ENCODE results near the gene CCDC85C.

CCDC85C gene

GRCh38 chr14:99615497-99616157 lies 11.6 kb upstream of the CCDC85C start:
- no peaks in the 10 kb centered on the region for H3K9me3 ChIP-seq (ENCODE audit: control insufficient read depth, low read length)
- H3K27me3 ChIP-seq (replicated peaks; ENCODE audit: control insufficient read depth, insufficient read depth, low read length) = peaks cover 20% of the 10 kb centered on the region
- no peak for DNase-seq (ENCODE audit: low read depth)
- H3K4me1 ChIP-seq (ENCODE audit: control insufficient read depth, insufficient read depth, low read length) = peaks cover 9% of the 10 kb centered on the region
- H3K9ac ChIP-seq (ENCODE audit: low read length) = no peak overlapping the region
- H3K4me3 ChIP-seq (ENCODE audit: low read length) = no peak overlapping the region
- H3K36me3 ChIP-seq (ENCODE audit: control insufficient read depth, insufficient read depth, low read length, severe bottlenecking) = no peaks in the 10 kb centered on the region

- H3K4me1 ChIP-seq (ENCODE audit: control insufficient read depth, insufficient read depth, low read length) = peaks cover 9% of the 10 kb centered on the region
- peaks cover 13% of the 10 kb centered on the region for H3K27me3 ChIP-seq (replicated peaks; ENCODE audit: control insufficient read depth, insufficient read depth, low read length)
- peak; percentile 69 for DNase-seq (ENCODE audit: low read depth)
- H3K4me3 ChIP-seq (ENCODE audit: low read length) = no peak overlapping the region
- no peak overlapping the region for H3K9ac ChIP-seq (ENCODE audit: low read length)
- H3K36me3 ChIP-seq (ENCODE audit: control insufficient read depth, insufficient read depth, low read length, severe bottlenecking) = no peaks in the 10 kb centered on the region
- H3K9me3 ChIP-seq (ENCODE audit: control insufficient read depth, low read length) = no peaks in the 10 kb centered on the region
These were observed 8.8 kb upstream of the CCDC85C start for GRCh38 chr14:99612738-99613330.

DNA sequence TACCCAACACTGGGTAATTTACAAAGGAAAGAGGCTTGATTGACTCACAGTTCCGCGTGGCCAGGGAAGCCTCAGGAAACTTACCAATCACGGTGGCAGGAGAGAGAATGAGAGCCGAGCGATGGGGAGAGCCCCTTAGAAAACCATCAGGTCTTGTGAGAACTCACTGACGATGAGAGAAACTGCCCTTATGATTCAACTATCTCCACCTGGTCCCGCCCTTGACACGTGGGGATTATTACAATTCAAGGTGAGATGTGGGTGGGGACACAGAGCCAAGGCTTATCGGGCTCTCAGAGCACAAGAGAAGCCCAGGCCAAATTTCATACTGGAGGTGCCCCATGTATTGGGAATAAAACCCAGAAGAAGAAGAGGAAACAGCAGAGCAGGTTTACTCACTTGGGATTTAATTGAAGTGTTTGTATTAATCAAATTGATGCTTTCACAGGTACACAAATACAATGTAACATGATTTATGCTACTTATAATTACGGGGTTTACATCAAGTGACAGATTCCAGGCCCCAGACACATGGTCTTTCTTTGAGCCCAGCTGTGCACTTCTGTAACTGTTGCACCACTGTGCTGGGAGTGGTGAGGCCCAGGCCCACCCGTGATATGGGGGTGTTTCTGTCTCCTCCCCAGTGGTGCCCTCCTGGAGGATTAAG lies 8.2 kb upstream of the CCDC85C start:
- H3K9ac ChIP-seq (ENCODE audit: low read length) = no peak overlapping the region
- peaks cover 8% of the 10 kb centered on the region for H3K27me3 ChIP-seq (replicated peaks; ENCODE audit: control insufficient read depth, insufficient read depth, low read length)
- H3K36me3 ChIP-seq (ENCODE audit: control insufficient read depth, insufficient read depth, low read length, severe bottlenecking) = no peaks in the 10 kb centered on the region
- no peak for DNase-seq (ENCODE audit: low read depth)
- H3K4me1 ChIP-seq (ENCODE audit: control insufficient read depth, insufficient read depth, low read length) = peaks cover 9% of the 10 kb centered on the region
- no peak overlapping the region for H3K4me3 ChIP-seq (ENCODE audit: low read length)
- no peaks in the 10 kb centered on the region for H3K9me3 ChIP-seq (ENCODE audit: control insufficient read depth, low read length)

DNA sequence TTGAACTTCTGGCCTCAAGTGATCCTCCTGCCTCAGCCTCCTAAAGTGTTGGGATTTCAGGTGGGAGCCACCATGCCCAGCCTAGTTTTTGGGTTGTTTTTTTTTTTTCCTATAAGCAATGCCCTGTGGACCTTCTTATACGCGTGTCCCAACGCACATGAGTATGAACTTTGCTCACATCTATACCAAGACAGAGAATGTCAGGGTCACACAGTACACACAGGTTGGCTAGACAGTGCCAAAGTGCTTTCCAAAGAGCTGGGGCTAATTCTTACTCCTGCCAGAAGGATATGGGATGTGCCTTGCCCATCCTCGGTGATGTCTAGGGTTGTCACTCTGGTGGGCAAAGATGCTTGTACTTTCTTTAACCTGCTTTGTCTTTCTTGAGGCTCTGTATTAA lies 7.6 kb upstream of the CCDC85C start:
- Histone ChIP-seq H3K27me3 (replicated peaks; ENCODE audit: control insufficient read depth, insufficient read depth, low read length) (peaks cover 4% of the 10 kb centered on the region), H3K9ac (ENCODE audit: low read length) (no peak overlapping the region), H3K4me1 (ENCODE audit: control insufficient read depth, insufficient read depth, low read length) (peaks cover 9% of the 10 kb centered on the region), H3K36me3 (ENCODE audit: control insufficient read depth, insufficient read depth, low read length, severe bottlenecking) (no peaks in the 10 kb centered on the region), H3K4me3 (ENCODE audit: low read length) (no peak overlapping the region), H3K9me3 (ENCODE audit: control insufficient read depth, low read length) (no peaks in the 10 kb centered on the region)
- no peak for DNase-seq (ENCODE audit: low read depth)

DNA sequence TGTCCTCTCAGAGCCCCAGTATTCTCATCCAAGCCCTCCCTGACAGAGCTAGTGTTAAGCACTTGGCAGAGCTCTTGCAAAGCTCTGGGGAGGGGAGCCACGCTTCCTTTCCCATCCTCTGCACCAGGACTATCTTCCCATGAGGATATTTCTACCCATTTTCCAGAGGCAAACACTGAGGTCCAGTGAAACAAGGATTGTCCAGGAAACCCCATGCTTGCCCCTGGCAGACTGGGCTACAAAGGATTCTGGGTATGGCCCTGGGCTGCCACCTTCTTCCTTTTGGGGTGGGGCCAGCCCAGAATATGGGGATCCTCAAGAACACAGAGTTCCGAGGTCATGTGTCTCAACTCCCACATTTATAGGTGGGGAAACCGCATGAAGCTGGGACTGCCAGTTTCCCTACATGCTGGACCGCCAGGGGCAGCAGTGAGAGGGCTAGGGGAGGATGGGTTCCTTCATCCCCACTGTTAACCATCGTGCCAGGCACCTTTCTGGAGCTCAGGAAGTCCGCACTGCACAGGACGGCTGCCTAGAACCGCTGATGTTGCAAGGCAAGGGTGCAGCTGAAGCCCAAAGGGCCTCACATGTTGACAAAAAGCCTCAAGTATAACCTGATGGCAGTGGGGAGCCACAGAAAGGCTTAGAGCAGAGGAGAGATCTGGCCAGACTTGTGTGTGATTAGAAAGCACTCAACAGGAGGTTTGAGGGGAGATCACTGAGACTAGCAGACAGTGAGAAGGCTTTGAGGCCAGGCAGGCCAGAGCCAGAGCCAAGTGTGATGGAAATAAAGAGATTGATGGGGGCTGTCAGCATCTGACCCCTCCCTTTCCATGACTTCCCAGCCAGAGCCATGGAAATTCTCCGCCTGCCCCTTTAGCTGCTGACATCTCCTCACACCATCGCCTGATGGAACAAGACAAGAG lies 5.5 kb upstream of the CCDC85C start:
- DNase-seq (ENCODE audit: low read depth) = no peak
- Histone ChIP-seq H3K4me3 (ENCODE audit: low read length) (no peak overlapping the region), H3K9ac (ENCODE audit: low read length) (no peak overlapping the region), H3K9me3 (ENCODE audit: control insufficient read depth, low read length) (no peaks in the 10 kb centered on the region), H3K4me1 (ENCODE audit: control insufficient read depth, insufficient read depth, low read length) (peaks cover 6% of the 10 kb centered on the region), H3K27me3 (replicated peaks; ENCODE audit: control insufficient read depth, insufficient read depth, low read length) (peaks cover 10% of the 10 kb centered on the region), H3K36me3 (ENCODE audit: control insufficient read depth, insufficient read depth, low read length, severe bottlenecking) (no peaks in the 10 kb centered on the region)

- Histone ChIP-seq H3K4me3 (ENCODE audit: low read length) (no peak overlapping the region), H3K27me3 (replicated peaks; ENCODE audit: control insufficient read depth, insufficient read depth, low read length) (peaks cover 10% of the 10 kb centered on the region), H3K9ac (ENCODE audit: low read length) (no peak overlapping the region), H3K36me3 (ENCODE audit: control insufficient read depth, insufficient read depth, low read length, severe bottlenecking) (no peaks in the 10 kb centered on the region), H3K4me1 (ENCODE audit: control insufficient read depth, insufficient read depth, low read length) (peaks cover 6% of the 10 kb centered on the region), H3K9me3 (ENCODE audit: control insufficient read depth, low read length) (no peaks in the 10 kb centered on the region)
- no peak for DNase-seq (ENCODE audit: low read depth)
These were observed 4.6 kb upstream of the CCDC85C start for GRCh38 chr14:99608591-99608990.

DNA sequence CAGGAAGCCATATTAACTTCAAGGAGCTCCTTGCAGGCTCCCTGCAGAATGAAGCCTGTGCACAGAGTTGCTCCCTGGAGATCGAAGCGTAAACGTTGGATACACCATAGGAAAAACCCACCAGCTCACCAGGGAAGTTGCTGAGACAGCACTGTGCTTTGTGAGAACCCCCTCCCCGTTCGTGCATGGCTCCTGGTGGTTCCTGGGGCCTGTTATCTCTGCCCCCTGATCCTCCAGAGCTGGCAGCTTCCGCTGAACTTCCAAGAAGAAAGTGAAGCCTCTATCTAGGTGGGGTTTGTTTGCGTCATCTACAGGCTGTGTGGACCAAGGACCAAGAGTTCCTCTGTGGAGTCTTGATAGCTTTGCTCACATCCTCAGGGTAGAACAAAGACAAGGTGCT lies 2.4 kb upstream of the CCDC85C start:
- Histone ChIP-seq H3K4me1 (ENCODE audit: control insufficient read depth, insufficient read depth, low read length) (peaks cover 8% of the 10 kb centered on the region), H3K9ac (ENCODE audit: low read length) (no peak overlapping the region), H3K4me3 (ENCODE audit: low read length) (no peak overlapping the region), H3K27me3 (replicated peaks; ENCODE audit: control insufficient read depth, insufficient read depth, low read length) (peaks cover 10% of the 10 kb centered on the region), H3K36me3 (ENCODE audit: control insufficient read depth, insufficient read depth, low read length, severe bottlenecking) (no peaks in the 10 kb centered on the region), H3K9me3 (ENCODE audit: control insufficient read depth, low read length) (no peaks in the 10 kb centered on the region)
- no peak for DNase-seq (ENCODE audit: low read depth)

DNA sequence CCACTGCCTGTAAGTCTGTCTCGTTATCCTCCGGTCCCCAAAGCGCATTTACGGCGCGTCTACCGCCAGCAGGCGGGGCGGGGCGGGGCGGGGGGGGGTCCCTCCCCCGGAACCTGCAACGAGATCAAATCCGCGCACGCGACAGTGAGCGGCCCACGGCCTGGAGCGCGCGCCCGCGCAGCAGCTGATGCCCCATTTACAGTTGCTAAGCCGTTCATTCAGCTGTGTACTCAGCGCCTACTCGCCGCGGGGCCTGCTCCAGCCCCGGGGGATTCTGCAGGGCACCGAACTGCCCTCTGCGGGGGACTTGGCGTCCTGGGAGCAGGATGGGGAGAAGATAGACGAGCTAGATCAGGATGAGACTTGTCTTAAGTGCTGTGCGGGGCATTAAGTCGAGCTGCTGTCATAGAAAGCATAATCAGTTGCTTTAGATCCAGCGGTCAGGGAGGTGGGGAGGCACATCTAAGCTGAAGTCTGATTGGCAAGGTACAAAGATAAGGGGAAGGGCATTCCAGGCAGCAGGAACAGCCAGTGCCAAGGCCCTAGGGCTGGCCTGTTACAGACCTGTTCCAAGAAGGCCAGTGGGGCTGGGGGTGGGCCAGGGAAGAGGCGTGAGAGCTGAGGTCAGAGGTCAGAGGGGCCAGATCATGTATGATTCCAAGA lies 1.4 kb upstream of the CCDC85C start:
- Histone ChIP-seq H3K9me3 (ENCODE audit: control insufficient read depth, low read length) (no peaks in the 10 kb centered on the region), H3K36me3 (ENCODE audit: control insufficient read depth, insufficient read depth, low read length, severe bottlenecking) (no peaks in the 10 kb centered on the region), H3K27me3 (replicated peaks; ENCODE audit: control insufficient read depth, insufficient read depth, low read length) (peaks cover 15% of the 10 kb centered on the region), H3K4me1 (ENCODE audit: control insufficient read depth, insufficient read depth, low read length) (peaks cover 8% of the 10 kb centered on the region), H3K9ac (ENCODE audit: low read length) (peak overlapping the region; percentile 74), H3K4me3 (ENCODE audit: low read length) (peak overlapping the region; percentile 83)
- peak; percentile 77 for DNase-seq (ENCODE audit: low read depth)

DNA sequence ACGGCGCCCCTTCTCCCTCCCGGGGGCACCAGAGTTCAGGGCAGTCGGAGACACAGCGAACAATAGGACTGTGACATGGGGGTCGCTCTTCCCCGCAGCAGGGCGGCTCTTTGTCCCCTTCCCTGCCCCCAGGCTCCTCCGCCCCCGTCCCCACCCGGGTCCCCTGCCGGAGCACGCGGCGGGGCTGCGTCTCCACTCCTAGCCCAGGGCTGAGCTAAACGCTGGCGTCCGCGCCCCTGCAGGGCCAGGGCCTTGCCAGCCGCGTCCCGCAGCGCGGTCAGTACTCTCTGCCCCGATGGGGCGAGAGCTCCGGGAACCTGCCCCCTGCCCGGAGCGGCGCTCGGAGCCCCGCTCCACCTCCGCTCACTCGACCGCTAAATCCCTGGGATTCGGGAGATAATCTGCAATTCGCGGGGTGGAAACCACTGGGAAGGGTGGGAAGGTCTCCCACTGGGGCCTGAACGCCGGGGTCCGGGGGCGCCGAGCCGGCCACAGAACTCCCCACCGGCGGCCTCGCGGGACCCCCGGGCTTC lies 825 bp upstream of the CCDC85C start:
- Histone ChIP-seq H3K9me3 (ENCODE audit: control insufficient read depth, low read length) (no peaks in the 10 kb centered on the region), H3K9ac (ENCODE audit: low read length) (peak overlapping the region; percentile 74), H3K27me3 (replicated peaks; ENCODE audit: control insufficient read depth, insufficient read depth, low read length) (peaks cover 21% of the 10 kb centered on the region), H3K4me1 (ENCODE audit: control insufficient read depth, insufficient read depth, low read length) (peaks cover 8% of the 10 kb centered on the region), H3K36me3 (ENCODE audit: control insufficient read depth, insufficient read depth, low read length, severe bottlenecking) (no peaks in the 10 kb centered on the region), H3K4me3 (ENCODE audit: low read length) (peak overlapping the region; percentile 83)
- peak; percentile 75 for DNase-seq (ENCODE audit: low read depth)

DNA sequence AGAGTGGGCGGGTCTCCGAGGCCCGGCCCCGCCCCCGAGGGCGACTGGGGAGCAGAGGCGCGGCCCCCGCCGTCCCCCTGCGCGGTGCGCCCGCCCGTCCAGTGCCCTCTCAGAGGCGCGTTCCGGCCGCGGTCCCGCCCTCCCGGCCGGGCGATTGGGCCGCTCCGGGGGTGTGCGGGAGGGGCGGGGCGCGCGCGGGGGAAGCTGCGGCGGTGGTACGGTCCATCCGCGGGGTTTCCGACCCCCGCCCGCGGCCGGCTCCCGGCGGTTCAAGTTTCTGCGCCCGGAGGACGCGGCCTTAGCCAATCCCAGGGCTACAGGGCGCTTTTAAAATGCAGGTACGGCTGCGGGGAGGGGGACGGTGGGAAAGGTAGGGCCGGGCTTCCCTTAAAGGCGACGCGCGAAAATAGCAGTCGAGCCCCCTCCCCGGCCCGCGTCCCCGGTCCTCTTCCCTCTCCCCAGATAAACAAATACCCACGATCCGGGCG lies 315 bp upstream of the CCDC85C start:
- Histone ChIP-seq H3K9me3 (ENCODE audit: control insufficient read depth, low read length) (no peaks in the 10 kb centered on the region), H3K27me3 (replicated peaks; ENCODE audit: control insufficient read depth, insufficient read depth, low read length) (peaks cover 22% of the 10 kb centered on the region), H3K4me1 (ENCODE audit: control insufficient read depth, insufficient read depth, low read length) (peaks cover 8% of the 10 kb centered on the region), H3K9ac (ENCODE audit: low read length) (peak overlapping the region; percentile 74), H3K36me3 (ENCODE audit: control insufficient read depth, insufficient read depth, low read length, severe bottlenecking) (no peaks in the 10 kb centered on the region), H3K4me3 (ENCODE audit: low read length) (peak overlapping the region; percentile 83)
- peak; percentile 99 for DNase-seq (ENCODE audit: low read depth)

Measured in adipocyte (in vitro differentiated cells).